Measurements from ENCODE around the gene RNF152. TPM values are rescaled to one million over a fixed set of nuclear protein-coding genes. Genes with fewer than 3 reads are reported as not detected.

The RNF152 gene
- total RNA-seq, 2 donors from 2014 or later, result 90.8 to 119 TPM

- Histone ChIP-seq H3K36me3 (ENCODE audit: control insufficient read depth, insufficient read depth, low read length) (peaks cover 85% of the 10 kb centered on the region), H3K9ac (ENCODE audit: extremely low read depth, low read length, poor library complexity, severe bottlenecking) (no peak overlapping the region), H3K4me3 (ENCODE audit: low read length) (no peak overlapping the region), H3K27me3 (ENCODE audit: control insufficient read depth, insufficient read depth, low read length, poor library complexity, severe bottlenecking) (no peaks in the 10 kb centered on the region), H3K4me1 (ENCODE audit: control insufficient read depth, insufficient read depth, low read length) (peaks cover 21% of the 10 kb centered on the region), H3K9me3 (ENCODE audit: control insufficient read depth, low read length) (peaks cover 1% of the 10 kb centered on the region), H3K27ac (ENCODE audit: low read depth, low read length) (no peak overlapping the region)
- H3K36me3 Mint-ChIP-seq (ENCODE audit: low read depth), result peaks cover 28% of the 10 kb centered on the region
- H3K4me1 Mint-ChIP-seq, result peaks cover 46% of the 10 kb centered on the region
- no peaks in the 10 kb centered on the region for H3K9me3 Mint-ChIP-seq
- H3K4me3 Mint-ChIP-seq, result no peak overlapping the region
- TF ChIP-seq CTCF (conservative IDR thresholded peaks at IDR 0.05), result no peak
- WGBS, 2 experiments (ENCODE audit: insufficient coverage in 1 of 2, insufficient read length in 1 of 2), result 74 to 77% methylated on average over 3 of the region's 3 CpGs
- no peaks in the 10 kb centered on the region for H3K27me3 Mint-ChIP-seq (ENCODE audit: insufficient read depth)
- H3K27ac Mint-ChIP-seq, result no peak overlapping the region
- no peak for DNase-seq
These were observed 40.8 kb downstream of the RNF152 start for GRCh38 chr18:61851940-61852451.

- Mint-ChIP-seq H3K4me3 (no peak overlapping the region), H3K36me3 (ENCODE audit: low read depth) (peaks cover 35% of the 10 kb centered on the region), H3K4me1 (peaks cover 40% of the 10 kb centered on the region), H3K27ac (no peak overlapping the region), H3K27me3 (ENCODE audit: insufficient read depth) (no peaks in the 10 kb centered on the region), H3K9me3 (no peaks in the 10 kb centered on the region)
- DNase-seq, result no peak
- no peak for TF ChIP-seq CTCF (conservative IDR thresholded peaks at IDR 0.05)
- peaks cover 19% of the 10 kb centered on the region for H3K4me1 ChIP-seq (ENCODE audit: control insufficient read depth, insufficient read depth, low read length)
- H3K27me3 ChIP-seq (ENCODE audit: control insufficient read depth, insufficient read depth, low read length, poor library complexity, severe bottlenecking), result no peaks in the 10 kb centered on the region
- H3K27ac ChIP-seq (ENCODE audit: low read depth, low read length), result no peak overlapping the region
- peaks cover 8% of the 10 kb centered on the region for H3K9me3 ChIP-seq (ENCODE audit: control insufficient read depth, low read length)
- no peak overlapping the region for H3K9ac ChIP-seq (ENCODE audit: extremely low read depth, low read length, poor library complexity, severe bottlenecking)
- no peak overlapping the region for H3K4me3 ChIP-seq (ENCODE audit: low read length)
- WGBS, 2 experiments (ENCODE audit: insufficient coverage in 1 of 2, insufficient read length in 1 of 2), result 97 to 100% methylated on average over 2 to 3 of the region's 3 CpGs
- peaks cover 85% of the 10 kb centered on the region for H3K36me3 ChIP-seq (ENCODE audit: control insufficient read depth, insufficient read depth, low read length)
These were observed 41.5 kb downstream of the RNF152 start for GRCh38 chr18:61851279-61851678.

- H3K27ac Mint-ChIP-seq, result no peak overlapping the region
- no peak overlapping the region for H3K27ac ChIP-seq (ENCODE audit: low read depth, low read length)
- peaks cover 40% of the 10 kb centered on the region for H3K36me3 Mint-ChIP-seq (ENCODE audit: low read depth)
- no peaks in the 10 kb centered on the region for H3K27me3 Mint-ChIP-seq (ENCODE audit: insufficient read depth)
- TF ChIP-seq CTCF (conservative IDR thresholded peaks at IDR 0.05), result no peak
- peaks cover 85% of the 10 kb centered on the region for H3K36me3 ChIP-seq (ENCODE audit: control insufficient read depth, insufficient read depth, low read length)
- H3K4me3 ChIP-seq (ENCODE audit: low read length), result no peak overlapping the region
- DNase-seq, result no peak
- no peaks in the 10 kb centered on the region for H3K27me3 ChIP-seq (ENCODE audit: control insufficient read depth, insufficient read depth, low read length, poor library complexity, severe bottlenecking)
- H3K4me1 Mint-ChIP-seq, result peaks cover 40% of the 10 kb centered on the region
- H3K4me1 ChIP-seq (ENCODE audit: control insufficient read depth, insufficient read depth, low read length), result peaks cover 19% of the 10 kb centered on the region
- H3K9me3 Mint-ChIP-seq, result no peaks in the 10 kb centered on the region
- peaks cover 8% of the 10 kb centered on the region for H3K9me3 ChIP-seq (ENCODE audit: control insufficient read depth, low read length)
- H3K4me3 Mint-ChIP-seq, result no peak overlapping the region
- WGBS, 2 experiments (ENCODE audit: insufficient coverage in 1 of 2, insufficient read length in 1 of 2), result 90 to 94% methylated on average over 2 to 3 of the region's 3 CpGs
- no peak overlapping the region for H3K9ac ChIP-seq (ENCODE audit: extremely low read depth, low read length, poor library complexity, severe bottlenecking)
These were observed 42.1 kb downstream of the RNF152 start for GRCh38 chr18:61850756-61851155.
